ENCODE data around the gene SLC6A5.

DNA sequence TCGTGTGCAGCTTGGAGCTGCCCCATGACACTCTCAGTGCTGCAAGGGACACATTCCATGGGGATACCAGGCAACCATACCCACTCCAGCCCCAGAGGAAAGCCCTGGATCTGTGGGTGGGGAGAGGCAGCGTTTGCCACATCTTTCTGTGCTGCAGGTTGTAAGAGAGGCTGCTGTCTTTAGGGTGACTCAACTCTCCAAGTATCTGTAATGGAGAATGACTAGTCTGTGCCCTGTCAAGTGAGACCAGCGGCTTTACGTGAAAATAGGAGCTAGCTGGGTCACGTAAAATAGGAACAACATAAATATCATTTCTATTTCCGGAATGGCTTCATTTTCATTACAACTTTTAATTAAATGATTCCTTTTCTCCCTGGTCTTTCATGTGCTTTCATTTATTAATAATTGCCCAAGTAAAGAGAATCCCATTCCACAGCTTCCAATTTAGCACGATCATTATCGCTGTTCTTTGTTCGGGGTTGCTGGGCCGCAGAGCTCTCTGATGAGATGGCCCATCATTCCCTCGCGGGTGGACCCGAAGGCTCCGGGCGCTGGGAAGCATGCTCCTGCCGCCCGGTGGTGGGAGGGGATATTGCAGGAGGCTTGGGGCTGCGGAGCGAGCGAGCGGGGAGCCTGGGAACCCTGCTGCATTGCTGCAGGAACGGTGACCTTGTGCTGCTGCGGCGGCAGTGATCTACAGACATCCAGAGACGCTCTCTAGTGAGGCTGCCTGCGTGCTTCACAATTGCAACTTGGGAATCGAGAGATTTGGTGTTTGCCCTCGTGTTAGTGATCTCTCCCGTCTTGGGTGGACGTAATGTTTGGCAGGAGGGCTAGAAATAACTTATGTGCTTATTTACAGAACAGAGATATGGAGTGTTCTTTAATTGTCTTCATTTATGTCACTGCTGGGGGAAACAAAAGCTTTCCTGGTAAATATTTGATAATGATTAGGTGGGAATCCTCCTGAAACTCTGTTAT, 10.6 kb downstream of the SLC6A5 start:
- TF ChIP-seq, protein P1, sequence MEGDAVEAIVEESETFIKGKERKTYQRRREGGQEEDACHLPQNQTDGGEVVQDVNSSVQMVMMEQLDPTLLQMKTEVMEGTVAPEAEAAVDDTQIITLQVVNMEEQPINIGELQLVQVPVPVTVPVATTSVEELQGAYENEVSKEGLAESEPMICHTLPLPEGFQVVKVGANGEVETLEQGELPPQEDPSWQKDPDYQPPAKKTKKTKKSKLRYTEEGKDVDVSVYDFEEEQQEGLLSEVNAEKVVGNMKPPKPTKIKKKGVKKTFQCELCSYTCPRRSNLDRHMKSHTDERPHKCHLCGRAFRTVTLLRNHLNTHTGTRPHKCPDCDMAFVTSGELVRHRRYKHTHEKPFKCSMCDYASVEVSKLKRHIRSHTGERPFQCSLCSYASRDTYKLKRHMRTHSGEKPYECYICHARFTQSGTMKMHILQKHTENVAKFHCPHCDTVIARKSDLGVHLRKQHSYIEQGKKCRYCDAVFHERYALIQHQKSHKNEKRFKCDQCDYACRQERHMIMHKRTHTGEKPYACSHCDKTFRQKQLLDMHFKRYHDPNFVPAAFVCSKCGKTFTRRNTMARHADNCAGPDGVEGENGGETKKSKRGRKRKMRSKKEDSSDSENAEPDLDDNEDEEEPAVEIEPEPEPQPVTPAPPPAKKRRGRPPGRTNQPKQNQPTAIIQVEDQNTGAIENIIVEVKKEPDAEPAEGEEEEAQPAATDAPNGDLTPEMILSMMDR (IDR thresholded peaks at IDR 0.05; ENCODE audit: low read length), result peak; percentile 93
- TF ChIP-seq EZH2 (optimal IDR thresholded peaks at IDR 0.05; ENCODE audit: low read depth, low read length), result no peak
- no peak for TF ChIP-seq EZH2phosphoT487 (IDR thresholded peaks at IDR 0.05; ENCODE audit: low read length)
